Hippocampal formation (tissue), 2 donors: ENCODE data around the gene DEFB124.
A peak's percentile ranks its signal among the peaks of the same experiment; 100 is the strongest.
"Not testable (repeated sequence)": the region's sequence is repeated elsewhere in the genome, so short reads cannot be mapped to it uniquely, and the experiment has no call there.

Source experiments
- DNase-seq, 2 donors: peaks; one replicate each; lab custom pipeline; 2025; lab: John Stamatoyannopoulos, UW

Gene DEFB124

GRCh38 chr20:31474758-31475427, at the start of gene DEFB124, which contains the start of gene REM1:
DEFB124 (minus strand) TSS chr20:31475127; CDS start chr20:31473013, 2,114 bp downstream.
REM1 (plus strand) TSS chr20:31475288; CDS start chr20:31476446, 1,158 bp downstream.
- no peak for DNase-seq

- no peak for DNase-seq
These were observed 48.7 kb upstream of the DEFB124 start for GRCh38 chr20:31523361-31524283.

- DNase-seq, result no peak
These were observed 47.8 kb upstream of the DEFB124 start for GRCh38 chr20:31522731-31523130.

GRCh38 chr20:31521267-31521666, 46.3 kb upstream of the DEFB124 start:
- DNase-seq, result not testable (repeated sequence)

GRCh38 chr20:31517373-31517772, 42.4 kb upstream of the DEFB124 start:
- no peak for DNase-seq

GRCh38 chr20:31516651-31517050, 41.7 kb upstream of the DEFB124 start:
- DNase-seq, result no peak

- no peak for DNase-seq
These were observed 41.2 kb upstream of the DEFB124 start for GRCh38 chr20:31516166-31516565.

- DNase-seq, result no peak
These were observed 40.8 kb upstream of the DEFB124 start for GRCh38 chr20:31515775-31516107.

GRCh38 chr20:31515072-31515774, 40.3 kb upstream of the DEFB124 start:
- DNase-seq, result no peak

GRCh38 chr20:31514154-31515071, 39.5 kb upstream of the DEFB124 start, which contains the start of gene HM13:
HM13 (plus strand) TSS chr20:31514442; CDS start chr20:31514552, 110 bp downstream.
- DNase-seq, result peak; percentile 77 to 83

GRCh38 chr20:31508517-31509244, 33.8 kb upstream of the DEFB124 start:
- no peak for DNase-seq

GRCh38 chr20:31505903-31506302, 31.0 kb upstream of the DEFB124 start:
- DNase-seq, result no peak

GRCh38 chr20:31502884-31503673, 28.2 kb upstream of the DEFB124 start:
- peak; percentile 39 to 69 for DNase-seq

GRCh38 chr20:31500527-31500926, 25.6 kb upstream of the DEFB124 start:
- DNase-seq, result no peak

GRCh38 chr20:31497838-31498540, 23.1 kb upstream of the DEFB124 start:
- no peak for DNase-seq

- DNase-seq, result no peak
These were observed 21.9 kb upstream of the DEFB124 start for GRCh38 chr20:31496761-31497295.

- DNase-seq, result no peak
These were observed 19.2 kb upstream of the DEFB124 start for GRCh38 chr20:31494131-31494530.

- no peak for DNase-seq
These were observed 15.8 kb upstream of the DEFB124 start for GRCh38 chr20:31490752-31491151.

- DNase-seq, result no peak
These were observed 14.2 kb upstream of the DEFB124 start for GRCh38 chr20:31489152-31489551.
